ENCODE data around the gene IGF2BP1. TPM values are rescaled to one million over a fixed set of nuclear protein-coding genes. Genes with fewer than 3 reads are reported as not detected.
"Not testable (repeated sequence)": the region's sequence is repeated elsewhere in the genome, so short reads cannot be mapped to it uniquely, and the experiment has no call there.

Gene IGF2BP1
- total RNA-seq, 1 donor from 2014 or later = 0.85 TPM

DNA sequence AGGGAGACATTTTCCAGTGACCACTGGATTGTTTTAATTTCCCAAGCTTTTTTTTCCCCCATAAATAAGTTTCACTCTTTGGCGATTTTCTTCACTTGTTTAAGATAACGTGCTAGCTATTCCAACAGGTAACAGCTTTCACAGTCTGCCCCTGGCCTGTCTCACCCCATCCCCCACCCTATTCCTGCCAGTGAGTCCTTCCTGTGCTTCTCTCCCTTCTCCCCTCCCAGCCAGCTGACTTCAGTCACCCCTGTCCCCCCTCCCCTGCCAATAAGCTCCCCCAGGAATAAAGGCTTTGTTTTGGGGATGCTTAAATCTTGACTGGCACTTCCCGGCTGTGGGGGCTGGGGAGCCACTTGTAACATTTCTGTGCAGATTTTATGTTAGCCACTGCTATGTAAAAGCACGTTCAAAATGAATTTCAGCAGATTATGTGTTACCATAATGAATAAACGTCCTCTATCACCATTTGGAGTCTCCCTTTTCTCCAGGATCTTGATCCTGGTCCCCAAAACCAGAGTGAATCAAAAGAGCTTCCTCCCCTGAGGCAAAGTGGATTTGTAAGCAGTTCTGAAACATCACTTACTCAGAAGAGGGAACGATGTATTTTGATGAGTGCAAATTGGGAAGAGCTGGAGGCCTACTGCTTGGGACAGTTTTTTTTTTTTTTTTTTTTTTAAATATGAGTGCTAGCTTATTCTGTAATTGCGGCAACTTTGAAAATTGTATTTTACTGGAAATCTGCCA lies 58.2 kb downstream of the IGF2BP1 start:
- DNase-seq = no peak

- no peak for DNase-seq
These were observed 64.3 kb downstream of the IGF2BP1 start for GRCh38 chr17:49061524-49061943.

DNA sequence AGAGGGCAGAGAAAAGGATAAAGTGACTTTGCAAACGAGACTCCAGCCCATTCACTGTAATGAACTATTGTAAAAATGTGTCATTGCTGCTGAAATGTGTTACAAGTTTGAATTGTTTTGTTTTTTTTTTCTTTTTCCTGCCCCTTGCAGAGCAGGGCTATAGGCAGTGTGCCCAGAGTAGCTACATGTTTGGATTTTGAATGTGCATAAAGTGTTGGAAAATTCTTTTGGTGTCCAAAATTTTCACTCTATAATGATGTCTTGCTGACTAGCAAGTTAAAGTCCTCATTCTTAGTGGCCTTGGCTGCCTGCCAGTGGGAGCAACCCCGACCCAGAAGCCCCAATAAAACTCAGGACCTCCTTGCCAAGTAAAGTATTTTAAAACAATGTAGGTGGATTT lies 66.5 kb downstream of the IGF2BP1 start:
- no peak for DNase-seq

- DNase-seq = no peak
These were observed 70.0 kb downstream of the IGF2BP1 start for GRCh38 chr17:49067163-49067562.

DNA sequence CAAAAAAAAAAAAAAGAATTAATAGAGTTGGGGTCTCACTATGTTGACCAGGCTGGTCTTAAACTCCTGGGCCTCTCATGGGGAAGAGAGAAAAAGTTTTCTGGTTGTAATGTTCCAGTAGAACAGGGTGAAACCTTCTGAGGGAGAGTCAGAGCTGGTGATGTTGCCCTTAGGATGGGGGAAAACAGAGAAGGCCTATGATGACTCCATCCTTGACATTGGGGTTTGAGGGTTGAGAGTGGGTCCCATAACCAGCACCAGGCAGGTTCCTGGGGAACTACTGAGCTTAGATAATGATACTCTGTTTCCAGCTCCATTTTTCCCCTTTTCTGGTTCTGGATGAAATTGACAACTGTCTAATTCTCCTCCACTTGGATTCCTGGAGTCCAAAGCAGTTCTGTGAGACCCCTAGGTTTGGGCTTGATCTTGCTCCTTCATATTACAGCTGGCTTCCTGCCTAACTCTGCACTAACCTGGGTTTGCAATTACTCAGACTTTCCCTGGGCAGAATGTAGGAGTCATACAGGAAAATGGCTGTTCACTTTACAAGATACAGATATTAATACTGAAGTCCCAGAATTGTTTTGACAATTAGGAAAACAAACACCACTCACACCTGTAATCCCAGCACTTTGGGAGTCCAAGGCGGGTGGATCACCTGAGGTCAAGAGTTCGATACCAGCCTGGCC lies 72.5 kb downstream of the IGF2BP1 start:
- peak; percentile 43 for DNase-seq

GRCh38 chr17:49071106-49071505 lies 73.9 kb downstream of the IGF2BP1 start:
- no peak for DNase-seq

DNA sequence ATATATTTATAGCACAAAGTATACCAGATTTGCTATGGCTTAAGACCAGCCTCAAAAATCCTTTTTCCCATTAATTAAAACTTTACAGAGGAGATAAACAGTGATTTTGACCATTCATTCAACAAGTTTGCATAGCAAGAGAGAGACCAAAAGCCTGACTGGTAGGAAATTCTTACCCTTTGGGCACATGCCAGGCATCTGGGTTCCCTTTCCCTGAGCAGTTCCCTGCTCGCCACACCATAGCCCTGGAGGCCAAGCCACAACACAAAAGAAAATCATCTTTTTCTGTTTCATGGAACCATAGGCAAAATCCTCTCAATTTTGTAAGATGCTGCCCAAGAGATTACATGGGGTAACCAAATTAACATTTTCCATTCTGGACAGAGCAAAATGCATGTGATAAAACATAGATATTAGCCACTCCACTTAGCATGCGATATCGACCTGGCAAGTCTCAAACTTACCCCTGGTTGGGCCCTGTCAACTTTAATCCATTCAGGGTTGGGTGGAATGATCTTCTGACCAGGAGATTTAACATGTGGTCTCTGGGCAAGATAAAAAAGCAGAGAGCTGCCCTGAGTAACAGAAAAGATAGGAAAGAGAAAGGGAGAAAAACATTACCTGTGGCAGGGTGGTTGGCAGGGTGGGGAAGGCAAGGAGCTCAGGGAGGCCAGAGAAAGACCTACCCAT lies 77.8 kb downstream of the IGF2BP1 start:
- DNase-seq = no peak

DNA sequence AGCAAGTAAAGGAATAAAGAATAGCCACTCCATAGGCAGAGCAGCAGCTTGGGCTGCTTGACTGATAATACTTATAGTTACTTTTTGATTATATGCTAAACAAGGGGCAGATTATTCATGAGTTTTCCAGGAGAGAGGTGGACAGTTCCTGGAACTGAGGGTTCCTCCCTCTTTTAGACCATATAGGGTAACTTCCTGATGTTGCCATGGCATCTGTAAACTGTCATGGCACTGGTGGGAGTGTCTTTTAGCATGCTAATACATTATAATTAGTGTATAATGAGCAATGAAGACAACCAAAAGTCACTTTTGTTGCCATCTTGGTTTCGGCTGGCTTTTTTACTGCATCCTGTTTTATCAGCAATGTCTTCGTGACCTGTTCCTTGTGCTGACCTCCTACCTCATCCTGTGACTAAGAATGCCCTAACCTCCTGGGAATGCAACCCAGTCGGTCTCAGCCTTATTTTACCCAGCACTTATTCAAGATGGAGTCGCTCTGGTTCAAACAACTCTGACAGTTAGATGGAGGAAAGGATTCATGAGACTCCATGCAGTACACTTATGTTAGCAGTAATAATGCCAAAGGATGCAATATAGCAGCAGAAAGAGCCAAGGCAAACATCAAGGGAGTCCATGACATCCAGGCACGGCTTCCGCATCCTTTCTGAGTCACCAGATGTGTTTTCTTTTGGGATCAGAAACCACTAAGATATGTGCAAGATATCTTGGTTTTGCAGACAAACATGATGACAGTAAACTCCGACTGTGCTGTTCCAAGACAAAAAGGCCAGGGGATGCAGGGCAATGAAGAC lies 79.6 kb downstream of the IGF2BP1 start:
- DNase-seq = peak; percentile 67

- DNase-seq = no peak
These were observed 81.1 kb downstream of the IGF2BP1 start for GRCh38 chr17:49078248-49078647.

GRCh38 chr17:49079840-49080663 lies 82.9 kb downstream of the IGF2BP1 start:
- DNase-seq = no peak

- no peak for DNase-seq
These were observed 85.0 kb downstream of the IGF2BP1 start for GRCh38 chr17:49082231-49082630.

DNA sequence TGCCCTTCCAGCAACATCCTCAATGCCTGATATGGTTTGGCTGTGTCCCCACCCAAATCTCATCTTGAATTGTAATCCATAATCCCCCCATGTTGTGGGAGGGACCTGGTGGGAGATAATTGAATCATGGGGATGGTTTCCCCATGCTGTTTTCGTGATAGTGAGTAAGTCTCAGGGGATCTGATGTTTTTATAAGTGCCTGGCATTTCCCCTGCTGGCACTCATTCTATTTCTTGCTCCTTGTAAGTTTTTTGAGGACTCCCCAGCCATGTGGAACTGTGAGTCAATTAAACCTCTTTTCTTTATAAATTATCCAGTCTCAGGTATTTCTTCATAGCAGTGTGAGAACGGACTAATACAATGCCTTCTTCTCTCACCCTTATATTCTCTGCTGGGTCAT lies 87.9 kb downstream of the IGF2BP1 start:
- not testable (repeated sequence) for DNase-seq

GRCh38 chr17:49085565-49086315 lies 88.6 kb downstream of the IGF2BP1 start:
- DNase-seq = no peak

- no peak for DNase-seq
These were observed 89.1 kb downstream of the IGF2BP1 start for GRCh38 chr17:49086316-49086605.

DNA sequence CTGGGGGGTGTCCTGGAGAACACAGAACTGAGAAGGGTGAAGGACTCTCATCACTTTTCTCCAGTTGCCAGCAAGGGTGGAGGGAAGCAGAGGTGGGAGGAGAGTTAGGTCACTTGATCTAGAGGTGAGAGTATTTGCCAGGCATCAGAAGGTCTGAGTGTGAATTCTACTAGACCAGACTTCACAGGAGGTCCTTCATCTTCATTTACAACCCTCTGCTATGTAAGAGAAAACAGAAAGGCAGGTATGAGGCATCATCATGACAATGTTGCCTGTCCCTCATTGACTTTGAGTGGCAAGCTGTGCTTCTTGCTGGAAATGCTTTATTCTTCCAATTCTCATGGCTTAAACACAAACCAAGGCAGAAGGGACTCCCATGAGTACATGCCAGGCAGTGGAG lies 89.5 kb downstream of the IGF2BP1 start:
- no peak for DNase-seq

DNA sequence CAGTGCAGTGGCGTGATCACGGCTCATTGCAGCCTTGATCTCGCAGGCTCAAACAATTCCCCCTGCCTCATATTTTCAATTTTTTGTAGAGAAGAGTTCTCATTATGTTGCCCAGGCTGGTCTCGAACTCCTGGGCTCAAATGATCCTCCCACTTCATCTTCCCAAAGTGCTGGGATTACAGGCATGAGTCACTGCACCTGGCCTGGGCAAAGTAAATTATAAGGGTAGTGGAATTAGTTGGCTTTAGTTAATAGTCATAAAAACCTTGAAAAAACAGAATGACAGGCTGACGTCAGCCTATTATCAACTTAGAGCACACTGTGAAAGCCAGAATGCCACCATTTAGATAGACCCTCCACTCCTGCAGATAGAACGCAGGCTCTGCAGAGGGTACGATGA lies 91.9 kb downstream of the IGF2BP1 start:
- DNase-seq = no peak

- no peak for DNase-seq
These were observed 93.9 kb downstream of the IGF2BP1 start for GRCh38 chr17:49090878-49091594.

GRCh38 chr17:49093131-49093530 lies 95.9 kb downstream of the IGF2BP1 start:
- DNase-seq = no peak

- DNase-seq = no peak
These were observed 103.4 kb downstream of the IGF2BP1 start for GRCh38 chr17:49100601-49101000.

DNA sequence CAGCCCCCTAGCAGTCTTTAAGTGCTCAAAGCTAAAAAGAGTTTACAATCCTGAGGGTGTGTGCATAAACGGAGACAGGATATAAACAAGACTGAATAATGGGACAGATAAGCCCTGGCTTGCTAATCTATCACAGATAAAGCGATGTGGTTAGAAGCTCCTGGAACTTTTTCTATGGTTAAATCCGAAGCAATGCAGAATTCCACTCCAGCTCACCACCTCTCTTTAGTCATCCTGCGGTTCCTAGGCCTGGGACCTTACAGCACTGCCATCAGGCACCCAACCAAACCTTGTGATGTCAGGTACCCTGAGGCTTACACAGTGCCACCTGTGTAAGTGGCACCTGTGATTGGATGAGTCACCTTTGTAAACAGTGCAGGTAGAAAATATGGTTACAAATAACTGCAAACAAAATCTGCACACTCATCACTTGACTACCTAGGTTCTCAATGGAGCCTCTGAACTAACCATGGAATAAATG lies 103.9 kb downstream of the IGF2BP1 start:
- DNase-seq = no peak
